ENCODE measurements around the gene LMO2.
"Not testable (repeated sequence)": the region's sequence is repeated elsewhere in the genome, so short reads cannot be mapped to it uniquely, and the experiment has no call there.

Gene LMO2

DNA sequence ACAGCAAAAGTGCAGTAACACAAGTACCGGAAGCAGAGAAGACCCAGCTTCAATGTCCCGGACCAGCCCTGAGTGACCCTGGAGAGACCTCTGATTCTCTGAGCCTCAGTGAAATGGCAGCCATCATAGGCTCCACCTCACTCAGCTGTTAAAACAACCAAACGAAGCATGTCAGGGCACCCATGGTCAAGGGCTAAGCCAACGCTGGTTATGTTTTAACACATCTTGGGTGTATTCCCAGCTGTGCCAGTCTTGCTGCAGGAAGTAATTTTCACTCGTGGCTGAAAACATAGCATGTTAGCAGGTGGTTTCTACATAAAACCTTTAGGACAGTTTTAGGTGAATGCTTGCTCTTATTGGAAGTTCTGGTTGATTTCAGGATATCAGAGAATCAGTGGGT lies 30.9 kb downstream of the LMO2 start:
- DNase-seq = no peak

- no peak for DNase-seq
Observed at GRCh38 chr11:33859306-33859705, 32.6 kb downstream of the LMO2 start.

- peak; percentile 78 for DNase-seq
Observed at GRCh38 chr11:33857933-33858371, 33.9 kb downstream of the LMO2 start.

GRCh38 chr11:33855500-33855899 lies 36.4 kb downstream of the LMO2 start:
- DNase-seq = no peak

DNA sequence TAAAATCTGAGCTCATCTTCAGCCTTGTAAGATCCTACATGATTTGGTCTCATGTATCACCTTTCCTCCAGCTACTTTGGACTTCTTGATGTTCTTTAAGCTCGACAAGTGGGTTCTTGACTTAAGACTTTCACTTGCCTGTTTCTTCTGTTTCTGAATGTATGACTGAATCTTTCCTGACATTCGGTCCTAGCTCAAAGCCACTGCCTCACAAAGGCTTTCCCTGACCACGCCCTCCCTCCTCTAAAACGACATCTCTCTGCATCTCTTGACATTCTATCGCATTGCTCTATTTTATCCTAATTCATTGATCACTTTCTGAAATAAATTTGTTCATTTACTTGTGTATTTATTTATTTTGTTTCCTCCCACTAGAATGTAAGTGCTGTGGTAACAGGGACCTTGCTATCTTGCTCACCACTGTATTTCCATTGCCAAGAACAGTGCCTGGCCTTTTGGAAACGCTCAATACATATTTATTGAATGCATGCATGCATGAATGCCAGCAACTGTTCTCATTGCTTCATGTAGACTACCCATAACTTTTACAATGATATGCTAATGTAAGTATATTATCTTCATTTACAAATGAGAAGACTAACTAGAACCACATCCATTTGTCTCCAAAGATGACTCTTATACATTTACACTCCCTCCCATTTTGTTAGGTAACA lies 43.0 kb downstream of the LMO2 start:
- DNase-seq = no peak

DNA sequence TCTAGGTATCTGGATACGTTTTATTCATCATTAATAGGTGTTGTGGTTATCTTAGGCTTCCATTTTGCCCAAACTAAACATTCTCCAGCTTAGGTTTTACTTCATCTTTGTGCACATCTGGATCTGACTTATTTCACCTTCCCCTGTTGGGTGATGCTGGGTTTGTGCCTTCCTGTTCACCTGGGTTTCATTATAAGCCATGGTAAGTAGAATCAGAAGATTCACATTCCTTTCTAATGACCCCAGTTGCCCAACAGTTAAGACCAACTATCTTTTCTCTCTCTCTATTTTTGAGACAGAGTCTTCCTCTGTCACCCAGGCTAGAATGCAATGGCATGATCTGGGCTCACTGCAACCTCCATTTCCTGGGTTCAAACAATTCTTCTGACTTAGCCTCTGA lies 44.6 kb downstream of the LMO2 start:
- DNase-seq = no peak

- DNase-seq = no peak
Observed at GRCh38 chr11:33844236-33844635, 47.6 kb downstream of the LMO2 start.

DNA sequence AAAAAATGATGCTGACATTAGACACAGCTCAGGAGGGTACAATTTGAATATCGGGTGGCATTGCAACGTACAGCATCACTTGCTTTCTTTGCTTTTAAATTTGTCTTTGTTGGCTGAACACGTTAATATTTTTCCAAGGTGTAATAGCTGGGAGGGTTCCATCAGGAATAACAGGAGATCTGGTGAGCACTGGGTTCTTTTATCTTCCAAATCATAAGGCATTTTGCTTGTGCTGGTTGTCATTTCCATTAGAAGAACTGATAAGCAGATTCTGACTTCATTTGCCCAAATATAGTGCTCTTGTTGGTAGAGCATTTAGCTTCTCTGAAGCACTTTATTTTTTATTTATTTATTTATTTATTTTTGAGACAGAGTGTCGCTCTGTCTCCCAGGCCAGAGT lies 48.9 kb downstream of the LMO2 start:
- DNase-seq = no peak

DNA sequence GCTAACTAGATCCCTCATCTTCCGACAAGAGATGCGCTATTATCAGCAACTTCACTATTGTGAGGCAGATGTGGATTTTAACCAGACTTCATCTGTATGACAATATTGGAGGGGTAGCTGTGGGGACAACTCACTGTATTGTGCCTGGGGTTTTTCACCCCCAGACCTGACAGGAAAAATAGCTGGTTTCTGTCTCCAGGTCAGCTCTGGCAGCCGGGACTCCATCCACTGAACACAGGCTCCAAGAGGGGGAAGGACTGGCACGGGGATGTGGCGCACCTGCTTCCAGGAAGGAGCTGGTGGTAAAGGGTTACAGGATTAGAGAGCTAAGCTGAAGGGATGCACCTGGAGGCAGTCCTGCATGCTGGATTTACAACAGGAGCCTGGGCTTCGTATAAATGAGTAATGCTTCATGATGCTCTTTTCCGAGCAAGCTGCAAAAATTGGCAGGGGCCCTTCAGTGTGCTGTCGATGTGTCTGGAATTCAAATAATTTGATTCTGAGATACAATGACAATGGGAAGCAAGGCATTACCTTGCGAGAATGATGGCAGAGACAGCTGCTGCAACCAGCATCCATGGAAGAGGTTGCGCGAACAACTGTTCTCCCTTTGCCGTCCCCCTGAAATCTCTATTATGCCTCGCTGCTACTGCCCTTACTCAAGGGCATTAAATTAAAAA lies 49.5 kb downstream of the LMO2 start:
- DNase-seq = no peak

DNA sequence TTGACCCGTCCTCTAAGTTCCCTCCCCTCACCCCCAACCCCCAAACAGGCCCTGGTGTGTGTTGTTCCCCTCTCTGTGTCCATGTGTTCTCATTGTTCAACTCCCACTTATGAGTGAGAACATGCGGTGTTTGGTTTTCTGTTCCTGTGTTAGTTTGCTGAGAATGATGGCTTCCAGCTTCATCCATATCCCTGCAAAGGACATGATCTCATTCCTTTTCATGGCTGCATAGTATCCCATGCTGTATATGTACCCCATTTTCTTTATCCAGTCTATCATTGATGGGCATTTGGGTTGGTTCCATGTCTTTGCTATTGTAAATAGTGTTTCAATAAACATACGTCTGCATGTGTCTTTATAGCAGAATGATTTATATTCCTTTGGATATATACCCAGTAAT lies 53.6 kb downstream of the LMO2 start:
- not testable (repeated sequence) for DNase-seq

- DNase-seq = not testable (repeated sequence)
Observed at GRCh38 chr11:33837334-33837733, 54.5 kb downstream of the LMO2 start.

DNA sequence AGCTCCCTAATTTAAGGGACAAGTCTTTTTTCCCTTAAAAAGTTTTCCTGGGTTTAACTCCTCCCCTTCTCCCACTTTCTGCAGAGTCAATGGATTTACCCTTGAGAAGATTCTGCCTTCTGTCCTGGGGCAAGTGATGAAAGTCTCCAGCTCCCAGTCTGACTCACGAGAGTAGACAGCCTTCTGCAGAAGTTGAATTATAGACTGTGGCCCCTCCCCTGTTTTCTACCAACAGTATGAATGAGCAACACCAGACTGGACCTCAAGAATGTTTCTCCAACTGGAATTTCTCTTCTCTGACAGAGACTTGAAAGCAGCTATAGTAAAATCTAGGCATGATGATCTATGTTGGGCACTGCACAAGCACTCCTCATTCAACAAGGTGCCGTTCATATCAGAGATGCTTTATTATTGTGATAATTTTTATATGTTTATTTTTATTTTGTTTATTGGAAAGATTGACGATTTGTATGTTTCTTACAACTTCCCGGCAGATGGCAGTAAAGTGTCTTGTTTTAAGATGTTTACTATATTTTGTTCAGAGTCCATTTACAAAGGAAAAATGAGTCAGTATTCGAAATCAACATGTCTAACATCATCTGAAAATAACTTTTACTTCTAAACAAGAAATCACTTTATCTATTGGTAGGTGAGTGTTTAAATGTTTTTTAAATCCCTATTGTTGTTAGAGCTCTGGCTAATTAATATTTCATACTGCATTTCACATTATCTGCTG lies 56.6 kb downstream of the LMO2 start:
- DNase-seq = peak; percentile 38

GRCh38 chr11:33832676-33833075 lies 59.2 kb downstream of the LMO2 start:
- no peak for DNase-seq

DNA sequence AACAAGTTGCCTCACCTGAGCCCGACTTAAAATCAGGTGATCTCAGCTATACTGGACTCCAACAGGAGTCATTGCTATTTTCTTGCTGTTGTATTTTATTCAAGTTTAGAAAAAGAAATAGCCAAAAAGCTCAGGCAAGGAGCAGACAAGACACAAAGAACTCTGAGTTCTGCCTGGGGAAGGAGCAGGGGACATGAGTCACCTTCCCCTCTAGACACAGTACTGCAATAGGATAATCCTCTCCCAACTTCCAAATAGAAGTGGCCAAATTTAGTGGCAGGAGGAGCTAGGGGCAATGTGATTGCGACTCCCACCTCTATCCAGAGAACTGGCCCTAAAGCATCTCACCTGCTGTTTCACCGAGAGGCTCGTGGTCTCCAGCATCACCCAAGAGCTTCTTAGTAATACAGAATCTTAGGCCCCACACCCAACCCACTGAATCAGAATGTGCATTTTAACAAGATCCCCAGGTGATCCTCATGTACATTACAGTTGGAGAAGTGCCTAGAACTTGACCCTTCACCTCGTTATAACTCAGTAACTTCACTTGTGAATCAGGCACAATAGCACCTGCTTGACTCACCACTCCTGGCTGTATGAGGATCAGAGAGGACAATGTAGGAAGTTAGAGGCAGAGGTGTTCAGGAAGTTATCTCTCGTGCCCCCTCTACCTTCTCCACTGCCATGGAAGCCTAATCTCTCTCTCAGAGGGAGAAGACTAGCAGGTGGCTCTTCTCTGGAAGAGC lies 60.8 kb downstream of the LMO2 start:
- no peak for DNase-seq

GRCh38 chr11:33829430-33830141 lies 62.3 kb downstream of the LMO2 start:
- peak; percentile 74 for DNase-seq

- DNase-seq = no peak
Observed at GRCh38 chr11:33828604-33829429, 63.1 kb downstream of the LMO2 start.

GRCh38 chr11:33827206-33827605 lies 64.7 kb downstream of the LMO2 start:
- DNase-seq = no peak

GRCh38 chr11:33825854-33826560 lies 65.9 kb downstream of the LMO2 start:
- DNase-seq = no peak

DNA sequence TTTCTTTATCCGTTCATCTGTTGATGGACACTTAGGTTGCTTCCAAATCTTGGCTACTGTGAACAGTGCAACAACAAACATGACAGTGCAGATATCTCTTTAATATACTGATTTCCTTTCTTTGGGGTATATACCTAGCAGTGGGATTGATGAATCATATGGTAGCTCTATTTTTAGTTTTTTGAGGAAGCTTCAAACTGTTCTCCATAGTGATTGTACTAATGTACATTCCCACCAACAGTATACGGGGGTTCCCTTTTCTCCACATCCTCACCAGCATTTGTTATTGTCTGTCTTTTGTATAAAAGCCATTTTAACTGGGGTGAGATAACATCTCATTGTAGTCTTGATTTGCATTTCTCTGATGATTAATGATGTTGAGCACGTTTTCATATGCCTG lies 68.9 kb downstream of the LMO2 start:
- not testable (repeated sequence) for DNase-seq

- no peak for DNase-seq
Observed at GRCh38 chr11:33819278-33820035, 72.4 kb downstream of the LMO2 start.
